Measurements from ENCODE around the gene SPDYE9. TPM values are rescaled to one million over a fixed set of nuclear protein-coding genes. Genes with fewer than 3 reads are reported as not detected.

SPDYE9 gene, protein sequence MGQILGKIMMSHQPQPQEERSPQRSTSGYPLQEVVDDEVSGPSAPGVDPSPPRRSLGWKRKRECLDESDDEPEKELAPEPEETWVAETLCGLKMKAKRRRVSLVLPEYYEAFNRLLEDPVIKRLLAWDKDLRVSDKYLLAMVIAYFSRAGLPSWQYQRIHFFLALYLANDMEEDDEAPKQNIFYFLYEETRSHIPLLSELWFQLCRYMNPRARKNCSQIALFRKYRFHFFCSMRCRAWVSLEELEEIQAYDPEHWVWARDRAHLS
- total RNA-seq, result not detected in 2 replicates

DNA sequence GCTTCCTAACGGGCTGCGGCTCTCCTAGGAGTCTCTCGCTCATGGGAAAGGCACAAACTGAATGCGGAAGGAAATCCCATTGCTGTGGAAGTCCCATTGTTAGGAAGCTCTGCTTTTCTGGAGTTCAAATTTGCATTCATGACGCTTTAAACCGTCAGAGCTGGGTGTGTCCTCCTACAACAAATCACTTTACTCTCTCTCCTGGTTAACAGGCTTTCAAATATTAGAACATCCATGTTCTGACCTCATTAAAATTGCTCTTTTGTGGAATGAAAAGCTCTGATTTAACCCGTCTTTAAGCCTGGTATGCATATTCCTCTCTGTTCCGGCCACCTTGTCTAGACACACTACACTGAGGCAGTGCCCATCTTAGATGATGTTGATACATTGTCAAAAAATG is at the start of gene SPDYE9:
SPDYE9 (minus strand) TSS at position 101 of the 400 bp plus-strand sequence. CDS start 1,800 bp downstream, outside the sequence.

DNA sequence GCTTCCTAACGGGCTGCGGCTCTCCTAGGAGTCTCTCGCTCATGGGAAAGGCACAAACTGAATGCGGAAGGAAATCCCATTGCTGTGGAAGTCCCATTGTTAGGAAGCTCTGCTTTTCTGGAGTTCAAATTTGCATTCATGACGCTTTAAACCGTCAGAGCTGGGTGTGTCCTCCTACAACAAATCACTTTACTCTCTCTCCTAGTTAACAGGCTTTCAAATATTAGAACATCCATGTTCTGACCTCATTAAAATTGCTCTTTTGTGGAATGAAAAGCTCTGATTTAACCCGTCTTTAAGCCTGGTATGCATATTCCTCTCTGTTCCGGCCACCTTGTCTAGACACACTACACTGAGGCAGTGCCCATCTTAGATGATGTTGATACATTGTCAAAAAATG is 28.0 kb downstream of the SPDYE9 start, which contains the start of gene SPDYE11:
SPDYE11 (minus strand) TSS at position 101 of the 400 bp plus-strand sequence. CDS start 1,800 bp downstream, outside the sequence.

DNA sequence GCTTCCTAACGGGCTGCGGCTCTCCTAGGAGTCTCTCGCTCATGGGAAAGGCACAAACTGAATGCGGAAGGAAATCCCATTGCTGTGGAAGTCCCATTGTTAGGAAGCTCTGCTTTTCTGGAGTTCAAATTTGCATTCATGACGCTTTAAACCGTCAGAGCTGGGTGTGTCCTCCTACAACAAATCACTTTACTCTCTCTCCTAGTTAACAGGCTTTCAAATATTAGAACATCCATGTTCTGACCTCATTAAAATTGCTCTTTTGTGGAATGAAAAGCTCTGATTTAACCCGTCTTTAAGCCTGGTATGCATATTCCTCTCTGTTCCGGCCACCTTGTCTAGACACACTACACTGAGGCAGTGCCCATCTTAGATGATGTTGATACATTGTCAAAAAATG is 56.2 kb downstream of the SPDYE9 start, which contains the start of gene SPDYE8:
SPDYE8 (minus strand) TSS at position 101 of the 400 bp plus-strand sequence. CDS start 1,800 bp downstream, outside the sequence.

Small RNA genes lying within 50 kb of the gene (small RNA-seq; reads per million reads assigned to genes)
- not detected for gene RF00019

Other genes starting within 250 kb of the SPDYE9 start
- 10.8 and 12.5 TPM in 2 replicates for gene POM121, start 160.9 kb downstream of the SPDYE9 start, total RNA-seq
- gene TRIM74, start 116.6 kb downstream of the SPDYE9 start, total RNA-seq, result not detected in 2 replicates
- not detected in 2 replicates for gene SPDYE8, start 56.3 kb downstream of the SPDYE9 start, total RNA-seq
- not detected in 2 replicates for gene SPDYE11, start 28.1 kb downstream of the SPDYE9 start, total RNA-seq
- 5.2 and 5.3 TPM in 2 replicates for gene NSUN5, start 222.8 kb upstream of the SPDYE9 start, total RNA-seq
- not detected in 2 replicates for gene TRIM50, start 242.0 kb upstream of the SPDYE9 start, total RNA-seq
- gene FKBP6, start 242.1 kb upstream of the SPDYE9 start, total RNA-seq, result not detected in 2 replicates